Kidney (tissue), 14 donors: ENCODE data around the gene TNFRSF18. TPM values are rescaled to one million over a fixed set of nuclear protein-coding genes. Genes with fewer than 3 reads are reported as not detected.

Experiments
- DNase-seq, 5 donors: peaks; one replicate each; pipeline ENCODE4 v3.0.0-alpha.2; 2013 to 2020
- FAIRE-seq: peaks from 2 replicates; lab custom pipeline; 2012; peaks lifted over from hg19 to GRCh38; lab: Jason Lieb, UNC
- H3K27ac ChIP-seq, 2 donors: one replicate each; pipeline ENCODE4 v1.7.0; 2013; ENCODE audit warnings: low read depth in 2 of 2, low read length in 2 of 2, inconsistent platforms in 1 of 2
- H3K27me3 ChIP-seq: one replicate; pipeline ENCODE4 v1.7.1; 2013; ENCODE audit warnings: low read length, inconsistent platforms; ENCODE audit not compliant: control insufficient read depth, insufficient read depth
- H3K36me3 ChIP-seq, 3 donors: one replicate each; pipeline versions ENCODE4 v1.7.0 to v1.7.1; 2013; ENCODE audit warnings: low read length in 3 of 3, control low read depth in 1 of 3, inconsistent platforms in 1 of 3; ENCODE audit not compliant: insufficient read depth in 3 of 3, control insufficient read depth in 2 of 3
- H3K4me1 ChIP-seq, 3 donors: one replicate each; pipeline versions ENCODE4 v1.7.0 to v1.7.1; 2013; ENCODE audit warnings: low read length in 3 of 3, inconsistent platforms in 1 of 3, low read depth in 1 of 3; ENCODE audit not compliant: control insufficient read depth in 2 of 3, insufficient read depth in 2 of 3
- H3K4me3 ChIP-seq, 3 donors: one replicate each; pipeline versions ENCODE4 v1.7.0 to v1.8.1; 2013; ENCODE audit warnings: low read length in 3 of 3, control low read depth in 1 of 3, inconsistent platforms in 1 of 3
- H3K9ac ChIP-seq, 3 donors: one replicate each; pipeline versions ENCODE4 v1.7.0 to v1.7.1; 2013; ENCODE audit warnings: low read length in 3 of 3, control low read depth in 1 of 3, inconsistent platforms in 1 of 3
- H3K9me3 ChIP-seq, 3 donors: one replicate each; pipeline versions ENCODE4 v1.7.0 to v1.7.1; 2013; ENCODE audit warnings: low read length in 3 of 3, control low read depth in 1 of 3, inconsistent platforms in 1 of 3; ENCODE audit not compliant: control insufficient read depth in 2 of 3, insufficient read depth in 1 of 3
- intact Hi-C: fragments of 100-400 bp; cut with DNase I; formaldehyde crosslinking; loops from one replicate; pipeline ENCODE4 v1.11.1; 2022
- polyA plus RNA-seq: library from polyadenylated mRNA; stranded (reverse); fragments of 350-450 nt; fragmentation: Illumina TruSeq; extraction: RNeasy Lipid Tissue Mini Kit (QIAGEN cat#74804); gene quantifications from one replicate; pipeline ENCODE4 v1.2.3, GENCODE V29; 2014; ENCODE audit warnings: low read depth, low replicate concordance; ENCODE audit not compliant: insufficient read depth
- total RNA-seq: library from RNA; stranded (reverse); fragmentation: NEBNext Ultra II Directional; extraction: Animal tissue kit (Norgen Biotek cat#: 25700); gene quantifications from one replicate; pipeline ENCODE4 v1.2.1, GENCODE V29; 2021
- TF ChIP-seq, protein P1 (sequence below): IDR thresholded peaks from 3 replicates; pipeline ENCODE4 v1.5.1; 2012; ENCODE audit warnings: mild to moderate bottlenecking, moderate library complexity, borderline replicate concordance; ENCODE audit not compliant: insufficient read depth; ENCODE audit errors: extremely low read depth
- donor health status: control.
- donor health status: control.
- donor health status: control.
- donor health status: control.
- donor health status: control.
- donor health status: DM: yes; HTN: yes; CAD: no.
- donor health status: Normal renal cell carcinoma (clear cell type).

Gene TNFRSF18
- total and polyA plus RNA-seq, 2 donors from 2014 or later: 8.1 TPM; not detected in 1

- no peak overlapping the region for H3K9ac ChIP-seq
- FAIRE-seq (no peak), DNase-seq (no peak)
- TF ChIP-seq, protein P1, sequence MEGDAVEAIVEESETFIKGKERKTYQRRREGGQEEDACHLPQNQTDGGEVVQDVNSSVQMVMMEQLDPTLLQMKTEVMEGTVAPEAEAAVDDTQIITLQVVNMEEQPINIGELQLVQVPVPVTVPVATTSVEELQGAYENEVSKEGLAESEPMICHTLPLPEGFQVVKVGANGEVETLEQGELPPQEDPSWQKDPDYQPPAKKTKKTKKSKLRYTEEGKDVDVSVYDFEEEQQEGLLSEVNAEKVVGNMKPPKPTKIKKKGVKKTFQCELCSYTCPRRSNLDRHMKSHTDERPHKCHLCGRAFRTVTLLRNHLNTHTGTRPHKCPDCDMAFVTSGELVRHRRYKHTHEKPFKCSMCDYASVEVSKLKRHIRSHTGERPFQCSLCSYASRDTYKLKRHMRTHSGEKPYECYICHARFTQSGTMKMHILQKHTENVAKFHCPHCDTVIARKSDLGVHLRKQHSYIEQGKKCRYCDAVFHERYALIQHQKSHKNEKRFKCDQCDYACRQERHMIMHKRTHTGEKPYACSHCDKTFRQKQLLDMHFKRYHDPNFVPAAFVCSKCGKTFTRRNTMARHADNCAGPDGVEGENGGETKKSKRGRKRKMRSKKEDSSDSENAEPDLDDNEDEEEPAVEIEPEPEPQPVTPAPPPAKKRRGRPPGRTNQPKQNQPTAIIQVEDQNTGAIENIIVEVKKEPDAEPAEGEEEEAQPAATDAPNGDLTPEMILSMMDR: no peak
- no peaks in the 10 kb centered on the region for H3K9me3 ChIP-seq
- no peaks in the 10 kb centered on the region for H3K27me3 ChIP-seq
- peaks cover 0 to 19% (median 13%) of the 10 kb centered on the region in 3 donors for H3K36me3 ChIP-seq
- peaks cover 0 to 25% (median 12%) of the 10 kb centered on the region in 3 donors for H3K4me1 ChIP-seq
- no peak overlapping the region for H3K4me3 ChIP-seq
- H3K27ac ChIP-seq: no peak overlapping the region
- intact Hi-C loops: no loop called here
Observed at GRCh38 chr1:1228596-1229321, 22.4 kb upstream of the TNFRSF18 start.

- no peaks in the 10 kb centered on the region for H3K27me3 ChIP-seq
- H3K4me3 ChIP-seq: no peak overlapping the region
- FAIRE-seq (no peak), DNase-seq (no peak)
- H3K9me3 ChIP-seq: no peaks in the 10 kb centered on the region
- no peak overlapping the region for H3K27ac ChIP-seq
- intact Hi-C loops: no loop called here
- TF ChIP-seq, protein P1: no peak
- H3K4me1 ChIP-seq: peaks cover 0 to 24% (median 12%) of the 10 kb centered on the region in 3 donors
- H3K36me3 ChIP-seq: peaks cover 0 to 20% (median 15%) of the 10 kb centered on the region in 3 donors
- H3K9ac ChIP-seq: no peak overlapping the region
Observed at GRCh38 chr1:1228187-1228586, 21.8 kb upstream of the TNFRSF18 start.

GRCh38 chr1:1227386-1227785 lies 21.0 kb upstream of the TNFRSF18 start:
- peaks cover 0 to 16% (median 12%) of the 10 kb centered on the region in 3 donors for H3K4me1 ChIP-seq
- peaks cover 4 to 27% (median 21%) of the 10 kb centered on the region in 3 donors for H3K36me3 ChIP-seq
- no peaks in the 10 kb centered on the region for H3K27me3 ChIP-seq
- DNase-seq (no peak), FAIRE-seq (no peak)
- intact Hi-C loops: no loop called here
- TF ChIP-seq, protein P1: no peak
- H3K27ac ChIP-seq: no peak overlapping the region
- H3K9me3 ChIP-seq: no peaks in the 10 kb centered on the region
- H3K4me3 ChIP-seq: no peak overlapping the region
- no peak overlapping the region for H3K9ac ChIP-seq
